HG03378 (cell line): ENCODE results near the gene MT1G.
"Not testable (repeated sequence)": the region's sequence is repeated elsewhere in the genome, so short reads cannot be mapped to it uniquely, and the experiment has no call there.

Experiments
- ATAC-seq: cut with Tn5 transposase; IDR thresholded peaks from one replicate; pipeline ENCODE4 v1.9.1; 2021; ENCODE audit warnings: mild to moderate bottlenecking, moderate library complexity; ENCODE audit not compliant: unreplicated experiment

Gene MT1G

GRCh38 chr16:56665286-56666261 lies 2.3 kb downstream of the MT1G start:
- ATAC-seq: not testable (repeated sequence)

- no peak for ATAC-seq
These were observed 3.4 kb downstream of the MT1G start for GRCh38 chr16:56664506-56664905.

GRCh38 chr16:56662357-56663354 lies 5.2 kb downstream of the MT1G start:
- no peak for ATAC-seq

- no peak for ATAC-seq
These were observed 9.5 kb downstream of the MT1G start for GRCh38 chr16:56658327-56658875.

GRCh38 chr16:56657555-56658326 lies 10.1 kb downstream of the MT1G start, which contains the start of gene MT1F:
MT1F (plus strand) TSS chr16:56657959; CDS start chr16:56658059, 100 bp downstream.
- no peak for ATAC-seq

- no peak for ATAC-seq
These were observed 14.6 kb downstream of the MT1G start for GRCh38 chr16:56653218-56653617.

GRCh38 chr16:56652600-56652999 lies 15.3 kb downstream of the MT1G start:
- ATAC-seq: no peak

- ATAC-seq: no peak
These were observed 16.3 kb downstream of the MT1G start, which contains the start of gene MT1B for GRCh38 chr16:56651586-56651985. MT1B (plus strand) TSS chr16:56651886; CDS start chr16:56651954, 68 bp downstream.

- no peak for ATAC-seq
These were observed 18.0 kb downstream of the MT1G start for GRCh38 chr16:56649820-56650219.

GRCh38 chr16:56649271-56649670 lies 18.6 kb downstream of the MT1G start:
- no peak for ATAC-seq

GRCh38 chr16:56647641-56648431 lies 20.0 kb downstream of the MT1G start:
- ATAC-seq: no peak

- ATAC-seq: no peak
These were observed 22.0 kb downstream of the MT1G start for GRCh38 chr16:56645838-56646237.

GRCh38 chr16:56645311-56645710 lies 22.6 kb downstream of the MT1G start:
- no peak for ATAC-seq

- no peak for ATAC-seq
These were observed 24.0 kb downstream of the MT1G start for GRCh38 chr16:56643833-56644232.

- peak; percentile 58 for ATAC-seq
These were observed 24.6 kb downstream of the MT1G start for GRCh38 chr16:56643080-56643778.

- ATAC-seq: no peak
These were observed 26.7 kb downstream of the MT1G start for GRCh38 chr16:56641166-56641565.

- ATAC-seq: no peak
These were observed 27.8 kb downstream of the MT1G start for GRCh38 chr16:56640076-56640475.

GRCh38 chr16:56639045-56639444 lies 28.8 kb downstream of the MT1G start:
- ATAC-seq: no peak
